ENCODE measurements around the gene SIGMAR1.
A peak's percentile ranks its signal among the peaks of the same experiment; 100 is the strongest.

DNA sequence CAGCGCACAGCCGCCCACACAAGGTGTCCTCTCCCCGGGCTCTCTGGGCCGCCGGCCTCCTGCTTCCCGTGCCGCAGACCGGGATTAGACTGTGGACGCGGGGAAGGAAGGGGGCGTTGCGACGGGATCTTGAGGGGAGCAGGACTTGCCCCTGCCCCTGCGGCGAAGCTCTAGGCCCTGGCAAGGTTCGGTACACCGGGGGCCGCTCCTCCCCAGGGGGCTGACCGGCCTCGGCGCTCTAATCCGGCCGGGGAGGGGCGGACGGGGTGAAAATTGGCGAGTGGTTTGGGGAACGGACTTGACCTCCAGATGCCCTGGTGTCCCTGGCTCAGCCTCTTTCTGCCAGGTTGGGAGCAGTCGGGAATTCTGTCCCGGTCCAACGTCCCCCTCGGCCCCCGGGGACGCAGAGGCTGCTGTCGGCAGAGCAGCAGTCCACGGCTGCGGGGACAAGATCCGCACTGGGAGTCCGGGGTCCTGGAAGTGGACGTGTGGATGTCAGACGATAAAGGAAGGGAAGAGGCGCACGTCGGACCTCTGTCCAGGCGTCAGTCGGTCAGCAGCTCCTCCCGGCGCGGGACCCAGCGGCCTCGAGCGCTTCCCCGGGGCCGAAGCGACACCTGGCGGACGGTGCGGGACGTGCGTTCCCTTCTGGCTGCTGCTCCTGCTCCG is 46.2 kb downstream of the SIGMAR1 start:
- TF ChIP-seq EZH2phosphoT487 (conservative IDR thresholded peaks at IDR 0.05; ENCODE audit: low read length): no peak
- peak; percentile 86 for TF ChIP-seq CTCF (IDR thresholded peaks at IDR 0.05; ENCODE audit: insufficient read depth, low read length, poor library complexity, severe bottlenecking)

Measured in SU-DHL-6 (cell line).